T-helper 1 cell treated with Interleukin-12 subunit alpha and Interleukin-12 subunit beta and Interleukin-4 antibody, amounts not matched to agents 30 μg/mL and 1 μg/mL, for 36 hours (primary cell): ENCODE results near the gene TGFB2.

Source experiments
- H3K27ac Mint-ChIP-seq: one replicate; pipeline ENCODE4 v1.8.0; 2021; ENCODE audit warnings: mild to moderate bottlenecking, mixed read lengths
- H3K27me3 Mint-ChIP-seq: one replicate; pipeline ENCODE4 v1.8.0; 2021; ENCODE audit warnings: low read depth, mixed read lengths
- H3K36me3 Mint-ChIP-seq: one replicate; pipeline ENCODE4 v1.8.0; 2021; ENCODE audit warnings: low read depth, mixed read lengths
- H3K4me1 Mint-ChIP-seq: one replicate; pipeline ENCODE4 v1.8.0; 2021; ENCODE audit warnings: low read depth, mixed read lengths
- H3K4me3 Mint-ChIP-seq: one replicate; pipeline ENCODE4 v1.8.0; 2021; ENCODE audit warnings: mild to moderate bottlenecking, moderate library complexity, mixed read lengths
- H3K9me3 Mint-ChIP-seq: one replicate; pipeline ENCODE4 v1.8.0; 2021; ENCODE audit warnings: mixed read lengths

The TGFB2 gene

GRCh38 chr1:218426343-218426657 lies 81.2 kb downstream of the TGFB2 start:
- H3K4me3 Mint-ChIP-seq: no peak overlapping the region
- no peaks in the 10 kb centered on the region for H3K9me3 Mint-ChIP-seq
- H3K36me3 Mint-ChIP-seq: no peaks in the 10 kb centered on the region
- H3K27ac Mint-ChIP-seq: no peak overlapping the region
- no peaks in the 10 kb centered on the region for H3K4me1 Mint-ChIP-seq
- no peaks in the 10 kb centered on the region for H3K27me3 Mint-ChIP-seq

DNA sequence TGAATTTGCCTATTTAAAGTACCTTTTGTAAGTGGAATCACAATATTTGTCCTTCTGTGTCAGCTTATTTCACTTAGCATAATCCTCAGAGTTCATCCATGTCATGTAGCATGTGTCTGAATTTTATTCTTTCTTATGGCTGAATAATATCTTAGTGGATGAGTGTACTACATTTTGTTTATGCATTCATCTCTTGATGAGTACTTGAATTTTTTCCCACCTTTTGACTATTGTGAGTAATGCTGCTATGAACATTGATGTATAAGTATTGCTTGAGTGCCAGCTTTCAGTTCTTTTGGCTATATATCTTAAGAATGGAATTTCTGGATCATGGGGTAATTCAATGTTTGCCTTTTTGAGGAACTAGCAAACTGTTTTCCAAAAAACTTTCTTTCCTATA lies 84.2 kb downstream of the TGFB2 start:
- no peak overlapping the region for H3K27ac Mint-ChIP-seq
- H3K4me1 Mint-ChIP-seq: no peaks in the 10 kb centered on the region
- no peaks in the 10 kb centered on the region for H3K9me3 Mint-ChIP-seq
- peaks cover 4% of the 10 kb centered on the region for H3K27me3 Mint-ChIP-seq
- no peaks in the 10 kb centered on the region for H3K36me3 Mint-ChIP-seq
- no peak overlapping the region for H3K4me3 Mint-ChIP-seq

DNA sequence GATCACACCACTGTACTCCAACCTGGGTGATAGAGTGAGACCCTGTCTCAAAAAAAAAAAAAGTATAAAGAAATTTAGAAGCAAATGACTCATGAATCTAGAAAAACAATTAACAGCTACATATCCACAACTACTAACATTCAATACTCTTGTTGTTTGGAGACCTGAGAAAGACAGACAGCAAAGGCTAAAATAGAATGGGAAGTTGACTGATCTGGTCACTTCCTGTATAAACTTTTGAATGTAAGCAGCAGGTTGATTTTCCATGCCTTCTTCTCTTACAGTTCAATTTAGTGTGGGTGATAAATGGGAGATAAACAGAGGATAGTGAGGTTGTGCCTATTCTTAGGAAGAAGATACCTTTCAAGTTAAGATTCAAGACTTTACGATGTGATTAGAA lies 85.2 kb downstream of the TGFB2 start:
- no peaks in the 10 kb centered on the region for H3K36me3 Mint-ChIP-seq
- no peak overlapping the region for H3K4me3 Mint-ChIP-seq
- H3K27ac Mint-ChIP-seq: no peak overlapping the region
- H3K4me1 Mint-ChIP-seq: no peaks in the 10 kb centered on the region
- peaks cover 5% of the 10 kb centered on the region for H3K27me3 Mint-ChIP-seq
- H3K9me3 Mint-ChIP-seq: no peaks in the 10 kb centered on the region

- peaks cover 5% of the 10 kb centered on the region for H3K27me3 Mint-ChIP-seq
- H3K9me3 Mint-ChIP-seq: no peaks in the 10 kb centered on the region
- H3K4me1 Mint-ChIP-seq: no peaks in the 10 kb centered on the region
- no peak overlapping the region for H3K4me3 Mint-ChIP-seq
- H3K36me3 Mint-ChIP-seq: no peaks in the 10 kb centered on the region
- no peak overlapping the region for H3K27ac Mint-ChIP-seq
Measured at GRCh38 chr1:218430822-218431221, 85.7 kb downstream of the TGFB2 start.

- no peaks in the 10 kb centered on the region for H3K4me1 Mint-ChIP-seq
- H3K4me3 Mint-ChIP-seq: no peak overlapping the region
- no peaks in the 10 kb centered on the region for H3K9me3 Mint-ChIP-seq
- no peak overlapping the region for H3K27ac Mint-ChIP-seq
- no peaks in the 10 kb centered on the region for H3K36me3 Mint-ChIP-seq
- H3K27me3 Mint-ChIP-seq: peaks cover 5% of the 10 kb centered on the region
Measured at GRCh38 chr1:218431476-218431875, 86.3 kb downstream of the TGFB2 start.

- Mint-ChIP-seq H3K27ac (no peak overlapping the region), H3K4me1 (no peaks in the 10 kb centered on the region), H3K36me3 (no peaks in the 10 kb centered on the region), H3K9me3 (no peaks in the 10 kb centered on the region), H3K27me3 (peaks cover 5% of the 10 kb centered on the region), H3K4me3 (no peak overlapping the region)
Measured at GRCh38 chr1:218433744-218434143, 88.6 kb downstream of the TGFB2 start.

GRCh38 chr1:218435528-218435927 lies 90.4 kb downstream of the TGFB2 start:
- H3K9me3 Mint-ChIP-seq: no peaks in the 10 kb centered on the region
- no peaks in the 10 kb centered on the region for H3K4me1 Mint-ChIP-seq
- no peak overlapping the region for H3K4me3 Mint-ChIP-seq
- no peak overlapping the region for H3K27ac Mint-ChIP-seq
- H3K36me3 Mint-ChIP-seq: no peaks in the 10 kb centered on the region
- peaks cover 5% of the 10 kb centered on the region for H3K27me3 Mint-ChIP-seq

DNA sequence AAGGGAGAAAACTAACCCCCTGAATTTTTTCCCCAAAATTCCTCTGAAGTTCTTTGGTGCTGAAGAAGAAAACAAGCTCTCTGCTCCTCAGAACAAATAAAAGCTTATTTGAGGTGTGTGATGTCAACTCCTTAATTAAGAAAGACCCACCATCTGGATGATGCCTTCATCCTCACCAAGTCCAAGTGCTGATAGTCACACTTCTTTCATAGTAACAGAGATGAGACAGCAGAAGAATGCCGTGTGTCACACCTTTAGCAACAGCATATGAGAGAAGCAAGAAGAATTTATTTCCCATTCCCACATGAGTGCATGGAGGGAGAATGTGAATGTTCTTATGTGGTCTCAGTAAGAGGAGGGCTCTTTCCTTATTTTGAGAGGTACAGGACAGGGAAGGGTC lies 91.2 kb downstream of the TGFB2 start:
- no peaks in the 10 kb centered on the region for H3K4me1 Mint-ChIP-seq
- peaks cover 5% of the 10 kb centered on the region for H3K27me3 Mint-ChIP-seq
- H3K9me3 Mint-ChIP-seq: no peaks in the 10 kb centered on the region
- no peaks in the 10 kb centered on the region for H3K36me3 Mint-ChIP-seq
- H3K27ac Mint-ChIP-seq: no peak overlapping the region
- no peak overlapping the region for H3K4me3 Mint-ChIP-seq

DNA sequence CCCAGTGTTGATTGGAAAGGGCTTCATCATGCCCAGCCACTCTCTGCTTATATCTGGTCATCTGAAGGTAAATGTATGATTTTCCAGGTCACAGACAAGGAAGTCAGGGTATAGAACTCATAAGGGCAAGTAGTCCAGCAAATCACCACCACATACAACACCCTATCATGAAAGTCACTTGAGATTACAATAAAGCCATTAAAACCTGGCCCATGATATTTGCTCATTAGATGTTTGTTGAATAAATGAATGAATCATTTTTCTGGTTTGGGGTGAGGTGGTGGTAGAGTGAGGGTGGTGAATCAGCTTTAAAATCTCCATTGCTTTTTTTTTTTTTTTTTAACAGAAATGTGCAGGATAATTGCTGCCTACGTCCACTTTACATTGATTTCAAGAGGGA lies 91.9 kb downstream of the TGFB2 start:
- Mint-ChIP-seq H3K4me1 (no peaks in the 10 kb centered on the region), H3K27me3 (peaks cover 5% of the 10 kb centered on the region), H3K9me3 (no peaks in the 10 kb centered on the region), H3K27ac (no peak overlapping the region), H3K36me3 (no peaks in the 10 kb centered on the region), H3K4me3 (no peak overlapping the region)

- H3K9me3 Mint-ChIP-seq: no peaks in the 10 kb centered on the region
- no peak overlapping the region for H3K4me3 Mint-ChIP-seq
- H3K36me3 Mint-ChIP-seq: no peaks in the 10 kb centered on the region
- no peak overlapping the region for H3K27ac Mint-ChIP-seq
- H3K27me3 Mint-ChIP-seq: no peaks in the 10 kb centered on the region
- H3K4me1 Mint-ChIP-seq: no peaks in the 10 kb centered on the region
Measured at GRCh38 chr1:218439541-218440295, 94.6 kb downstream of the TGFB2 start.

DNA sequence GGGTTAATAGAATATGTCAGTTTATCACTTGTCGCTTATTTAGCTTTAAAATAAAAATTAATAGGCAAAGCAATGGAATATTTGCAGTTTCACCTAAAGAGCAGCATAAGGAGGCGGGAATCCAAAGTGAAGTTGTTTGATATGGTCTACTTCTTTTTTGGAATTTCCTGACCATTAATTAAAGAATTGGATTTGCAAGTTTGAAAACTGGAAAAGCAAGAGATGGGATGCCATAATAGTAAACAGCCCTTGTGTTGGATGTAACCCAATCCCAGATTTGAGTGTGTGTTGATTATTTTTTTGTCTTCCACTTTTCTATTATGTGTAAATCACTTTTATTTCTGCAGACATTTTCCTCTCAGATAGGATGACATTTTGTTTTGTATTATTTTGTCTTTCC lies 98.1 kb downstream of the TGFB2 start:
- H3K9me3 Mint-ChIP-seq: no peaks in the 10 kb centered on the region
- no peaks in the 10 kb centered on the region for H3K36me3 Mint-ChIP-seq
- no peak overlapping the region for H3K27ac Mint-ChIP-seq
- no peaks in the 10 kb centered on the region for H3K4me1 Mint-ChIP-seq
- H3K4me3 Mint-ChIP-seq: no peak overlapping the region
- no peaks in the 10 kb centered on the region for H3K27me3 Mint-ChIP-seq

DNA sequence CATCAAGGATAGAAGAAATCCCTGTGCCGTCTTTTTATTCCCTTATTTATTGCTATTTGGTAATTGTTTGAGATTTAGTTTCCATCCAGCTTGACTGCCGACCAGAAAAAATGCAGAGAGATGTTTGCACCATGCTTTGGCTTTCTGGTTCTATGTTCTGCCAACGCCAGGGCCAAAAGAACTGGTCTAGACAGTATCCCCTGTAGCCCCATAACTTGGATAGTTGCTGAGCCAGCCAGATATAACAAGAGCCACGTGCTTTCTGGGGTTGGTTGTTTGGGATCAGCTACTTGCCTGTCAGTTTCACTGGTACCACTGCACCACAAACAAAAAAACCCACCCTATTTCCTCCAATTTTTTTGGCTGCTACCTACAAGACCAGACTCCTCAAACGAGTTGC lies 99.0 kb downstream of the TGFB2 start:
- H3K36me3 Mint-ChIP-seq: no peaks in the 10 kb centered on the region
- H3K27ac Mint-ChIP-seq: no peak overlapping the region
- peaks cover 3% of the 10 kb centered on the region for H3K9me3 Mint-ChIP-seq

DNA sequence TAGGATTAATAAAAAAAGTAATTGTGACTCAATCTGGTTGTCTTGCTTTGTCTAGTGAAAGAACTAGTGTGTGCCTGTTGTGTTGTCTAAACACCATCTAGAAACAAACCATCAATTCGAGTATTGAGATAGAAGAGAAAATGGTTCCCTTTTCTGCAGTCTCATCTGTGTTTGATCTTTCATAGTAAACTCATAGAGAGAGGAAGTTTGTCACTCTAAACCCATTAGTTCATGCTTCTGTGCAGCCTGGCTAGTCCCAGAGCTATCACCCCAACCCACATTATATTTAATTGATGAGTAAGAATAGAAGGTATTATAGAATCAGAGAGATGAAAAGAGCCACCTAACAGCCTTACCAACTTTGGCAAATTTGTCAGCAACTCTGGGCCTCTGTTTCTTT lies 99.5 kb downstream of the TGFB2 start:
- Mint-ChIP-seq H3K4me3 (no peak overlapping the region), H3K27ac (no peak overlapping the region), H3K9me3 (peaks cover 3% of the 10 kb centered on the region), H3K36me3 (no peaks in the 10 kb centered on the region), H3K4me1 (no peaks in the 10 kb centered on the region), H3K27me3 (no peaks in the 10 kb centered on the region)

More for the DNA sequence above, 99.0 kb downstream of the TGFB2 start:
- Mint-ChIP-seq H3K4me1 (no peaks in the 10 kb centered on the region), H3K4me3 (no peak overlapping the region), H3K27me3 (no peaks in the 10 kb centered on the region)

DNA sequence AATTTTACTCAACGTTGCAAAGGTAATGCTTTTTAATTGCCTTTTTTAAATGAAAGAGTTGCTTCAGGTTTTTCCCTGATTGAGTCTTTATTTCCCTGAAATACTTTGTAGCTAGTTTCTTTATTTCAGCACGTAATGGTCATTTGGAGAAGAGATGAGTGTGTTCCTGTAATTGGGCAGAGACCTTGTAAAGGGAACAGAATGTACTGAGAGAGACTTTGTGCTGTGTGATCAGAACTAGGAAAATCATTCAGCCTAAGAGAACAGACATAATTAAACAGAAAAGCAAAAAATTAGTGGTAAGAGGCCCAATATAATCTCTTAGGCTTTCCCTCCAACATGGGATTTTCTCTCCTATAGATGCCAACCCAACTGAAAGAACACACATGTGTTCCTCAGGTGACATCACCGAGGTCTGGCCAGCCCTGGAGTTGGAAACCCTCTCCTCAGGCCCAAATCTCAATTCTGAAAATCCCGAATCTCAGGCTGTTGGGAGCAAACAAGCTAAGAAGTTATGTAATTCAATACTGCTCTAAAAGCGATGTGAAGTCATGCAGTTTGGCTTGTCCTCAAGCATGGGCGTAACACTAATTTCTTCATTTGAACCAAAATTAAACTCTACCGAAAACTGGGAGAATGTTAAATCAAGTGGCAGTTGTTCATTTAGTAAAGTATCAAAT lies 102.0 kb downstream of the TGFB2 start:
- Mint-ChIP-seq H3K9me3 (peaks cover 3% of the 10 kb centered on the region), H3K27ac (no peak overlapping the region), H3K4me3 (no peak overlapping the region), H3K4me1 (no peaks in the 10 kb centered on the region), H3K27me3 (no peaks in the 10 kb centered on the region), H3K36me3 (no peaks in the 10 kb centered on the region)

DNA sequence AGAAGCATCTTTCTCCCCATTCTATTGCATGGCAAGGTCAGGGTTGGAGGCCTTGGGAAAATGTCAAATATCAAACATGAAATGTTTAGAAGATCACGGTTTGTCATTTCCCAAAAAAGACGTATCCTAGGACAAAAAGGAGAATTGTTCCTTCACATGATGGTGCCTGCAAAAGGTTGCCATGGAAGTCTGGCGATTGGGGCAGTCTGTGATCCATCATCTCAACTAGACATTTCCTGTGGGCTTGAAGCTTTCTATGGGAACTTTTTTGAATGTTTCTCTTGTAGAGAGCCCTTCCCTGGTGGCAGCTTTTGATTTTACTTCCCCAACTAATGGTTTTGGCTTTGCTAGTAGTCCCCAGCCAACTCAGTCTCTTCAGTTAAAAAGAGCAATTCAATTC lies 106.3 kb downstream of the TGFB2 start:
- H3K27ac Mint-ChIP-seq: no peak overlapping the region
- no peak overlapping the region for H3K4me3 Mint-ChIP-seq
- H3K36me3 Mint-ChIP-seq: no peaks in the 10 kb centered on the region
- H3K4me1 Mint-ChIP-seq: no peaks in the 10 kb centered on the region
- no peaks in the 10 kb centered on the region for H3K27me3 Mint-ChIP-seq
- peaks cover 3% of the 10 kb centered on the region for H3K9me3 Mint-ChIP-seq
